COLO668 (cell line): ENCODE results near the gene KIFAP3.
"Not testable (repeated sequence)": the region's sequence is repeated elsewhere in the genome, so short reads cannot be mapped to it uniquely, and the experiment has no call there.

Experiments used
- DNase-seq: peaks from one replicate; lab custom pipeline; 2025; ENCODE audit not compliant: unreplicated experiment; lab: John Stamatoyannopoulos, UW

Gene KIFAP3

DNA sequence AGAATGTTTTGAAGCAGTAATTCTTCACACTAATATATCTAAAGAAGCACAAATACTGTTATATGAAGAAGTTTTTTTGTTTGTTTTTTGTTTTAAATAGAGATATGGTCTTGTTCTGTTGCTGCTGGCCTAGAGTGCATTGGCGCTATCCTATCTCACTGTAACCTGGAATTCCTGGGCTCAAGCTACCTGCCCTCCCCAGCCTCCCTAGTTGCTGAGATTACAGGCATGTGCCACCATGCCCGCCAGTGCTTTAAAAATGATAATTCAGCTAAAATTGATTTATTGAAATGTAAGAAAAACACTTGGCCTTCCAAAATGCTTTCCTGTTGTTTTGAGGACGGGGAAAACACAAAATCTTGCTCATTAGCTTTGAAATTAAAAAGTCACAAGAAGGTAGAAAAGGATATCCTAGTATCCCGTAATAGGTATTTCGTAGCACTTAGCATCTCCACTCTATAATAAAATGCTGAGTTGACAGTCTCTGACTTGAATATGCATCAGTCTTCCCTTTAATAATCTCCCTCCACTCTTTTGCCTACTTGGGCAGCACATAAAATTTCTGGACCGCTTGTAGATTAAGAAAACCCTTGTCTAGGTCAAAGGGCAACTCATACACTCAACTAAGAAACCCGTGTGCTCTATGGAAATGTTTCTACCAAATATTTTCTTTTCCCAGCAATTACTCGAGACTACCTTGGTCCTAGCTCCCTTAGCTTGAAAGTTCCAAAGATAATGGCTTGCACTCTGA lies 182.1 kb downstream of the KIFAP3 start:
- DNase-seq: no peak

- no peak for DNase-seq
Measured at GRCh38 chr1:169891539-169891885, 183.0 kb downstream of the KIFAP3 start.

- DNase-seq: no peak
Measured at GRCh38 chr1:169890761-169891538, 183.5 kb downstream of the KIFAP3 start.

DNA sequence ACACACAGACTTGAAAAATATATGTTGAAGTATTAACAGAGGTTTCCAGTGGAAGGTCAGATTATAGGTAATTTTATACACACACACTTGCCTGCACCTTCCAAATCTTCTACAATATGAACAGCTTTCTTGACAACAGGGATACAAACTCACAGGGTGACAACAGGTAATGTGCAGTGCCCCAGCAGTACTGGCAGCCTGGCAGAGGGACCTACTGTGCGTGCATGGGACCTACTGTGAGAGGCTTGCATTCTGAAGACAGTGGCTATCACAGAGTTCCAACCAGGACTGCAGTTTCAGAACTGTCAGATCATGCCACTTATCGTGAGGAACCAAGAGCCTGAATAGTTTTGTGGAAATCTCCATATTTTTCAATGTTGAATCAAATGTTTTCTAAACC lies 184.6 kb downstream of the KIFAP3 start:
- no peak for DNase-seq

DNA sequence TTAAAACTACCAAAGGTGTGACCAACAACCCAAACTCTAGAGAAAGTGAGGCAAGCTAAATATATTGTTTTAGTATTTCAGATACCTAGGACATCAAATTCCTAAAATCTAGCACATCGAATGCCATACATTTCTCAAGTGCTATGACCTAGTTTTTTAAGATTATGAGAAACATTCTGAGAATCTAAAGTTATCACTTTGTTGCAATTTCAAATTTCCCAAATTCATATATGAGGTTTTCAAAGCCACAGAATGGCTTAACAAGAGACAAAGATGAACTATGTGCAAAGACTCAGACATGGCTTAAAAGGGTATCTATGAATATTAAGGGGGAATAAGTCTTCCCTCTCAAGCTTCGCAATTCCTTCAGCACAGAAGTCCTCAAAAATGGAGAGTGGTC lies 187.6 kb downstream of the KIFAP3 start:
- no peak for DNase-seq

DNA sequence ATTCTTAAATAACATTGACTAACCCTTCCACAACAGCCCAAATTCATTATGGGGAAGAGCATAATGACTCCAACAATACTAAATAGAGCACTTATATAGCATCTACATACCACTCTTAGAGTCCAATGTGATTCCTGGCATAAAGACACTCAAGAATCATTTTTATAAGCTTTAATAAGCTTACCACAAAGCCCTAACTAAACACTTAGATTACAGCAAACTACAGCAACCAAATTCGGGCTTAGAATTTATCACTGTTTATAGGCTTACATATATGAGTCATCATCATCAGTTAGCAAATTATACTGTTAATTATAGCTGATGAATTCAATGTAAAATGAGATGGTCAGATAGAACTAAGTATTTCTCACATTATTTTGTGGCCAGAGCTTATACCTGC lies 188.1 kb downstream of the KIFAP3 start:
- no peak for DNase-seq

DNA sequence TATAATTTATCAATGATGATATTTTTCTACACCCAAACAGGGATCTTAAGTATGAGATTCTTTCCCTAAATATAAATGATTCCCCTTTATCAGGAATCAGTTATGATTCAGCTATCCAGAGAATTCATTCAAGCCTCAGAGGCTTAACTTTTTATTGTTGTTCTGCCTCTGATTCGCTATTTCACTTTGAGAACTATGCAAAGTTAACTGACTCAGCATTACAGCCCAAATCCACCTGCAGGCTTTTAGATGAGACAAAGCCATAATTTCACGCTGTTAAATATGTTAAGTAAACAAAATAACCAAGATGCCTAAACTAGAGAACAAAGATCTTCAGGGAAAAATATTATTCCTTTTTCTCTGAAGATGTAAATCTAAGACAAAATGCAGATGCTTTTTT lies 189.3 kb downstream of the KIFAP3 start:
- DNase-seq: no peak

- no peak for DNase-seq
Measured at GRCh38 chr1:169884634-169885033, 189.9 kb downstream of the KIFAP3 start.

DNA sequence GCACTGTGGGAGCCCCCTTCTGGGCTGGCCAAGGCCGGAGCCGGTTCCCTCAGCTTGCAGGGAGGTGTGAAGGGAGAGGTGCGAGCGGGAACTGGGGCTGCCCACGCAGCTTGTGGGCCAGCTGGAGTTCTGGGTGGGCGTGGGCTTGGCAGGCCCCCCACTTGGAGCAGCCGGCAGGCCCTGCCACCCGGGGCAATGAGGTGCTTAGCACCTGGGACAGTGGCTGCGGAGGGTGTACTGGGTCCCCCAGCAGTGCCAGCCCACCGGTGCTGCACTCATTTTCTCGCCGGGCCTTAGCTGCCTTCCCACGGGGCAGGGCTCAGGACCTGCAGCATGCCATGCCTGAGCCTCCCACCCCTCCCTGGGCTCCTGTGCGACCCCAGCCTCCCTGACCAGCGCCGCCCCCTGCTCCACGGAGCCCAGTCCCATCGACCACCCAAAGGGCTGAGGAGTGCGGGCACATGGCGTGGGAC lies 192.4 kb downstream of the KIFAP3 start:
- no peak for DNase-seq

GRCh38 chr1:169879034-169879840 lies 195.3 kb downstream of the KIFAP3 start:
- no peak for DNase-seq

DNA sequence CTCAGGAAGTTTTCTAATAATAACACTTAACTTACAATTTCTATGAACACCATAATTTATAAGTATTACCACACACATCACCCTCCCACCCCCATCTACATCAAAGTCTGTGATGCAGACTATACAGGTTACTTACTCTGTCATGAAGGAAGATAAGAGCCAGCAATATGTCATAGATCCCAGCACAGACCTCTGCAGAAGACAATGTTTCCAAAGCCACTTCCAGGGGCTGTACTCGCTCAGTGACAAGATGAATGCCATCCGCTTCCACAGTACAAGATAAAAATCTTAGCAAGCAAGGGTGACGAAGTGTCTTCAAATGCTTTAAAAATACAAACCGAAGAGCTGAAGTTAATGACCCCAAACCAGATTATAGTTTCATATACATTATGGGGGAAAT lies 196.0 kb downstream of the KIFAP3 start:
- DNase-seq: no peak

DNA sequence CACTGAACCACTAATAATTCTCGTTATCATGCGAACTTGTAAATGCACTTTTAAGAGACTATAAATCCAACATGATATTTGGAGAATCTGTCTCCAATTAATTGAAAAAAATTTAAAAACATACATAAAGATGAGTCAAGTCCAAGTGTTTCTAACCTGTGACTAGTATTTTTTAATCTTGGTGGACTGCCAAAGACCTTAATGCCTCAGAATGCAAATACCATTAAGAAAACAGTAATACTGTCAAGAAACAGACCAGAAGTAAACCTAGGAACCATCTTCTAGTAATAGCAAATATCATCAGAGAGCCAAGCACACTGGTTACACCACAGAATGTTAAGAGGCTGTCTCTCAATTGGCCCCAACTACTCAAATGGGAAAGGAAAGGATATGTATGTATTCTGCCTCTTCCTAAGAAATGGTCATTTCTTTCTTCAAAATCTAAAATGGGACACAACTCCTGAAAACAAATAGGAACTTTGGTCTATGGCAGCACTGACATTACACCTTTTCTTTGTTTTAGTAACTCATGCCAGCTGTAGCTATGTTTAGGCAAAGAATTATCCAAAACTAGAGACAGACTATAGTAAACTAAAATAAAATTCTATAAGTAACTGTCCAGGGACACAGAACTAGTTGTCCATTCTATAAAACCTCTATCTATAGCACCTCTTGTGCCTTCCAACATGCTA lies 196.5 kb downstream of the KIFAP3 start:
- no peak for DNase-seq

DNA sequence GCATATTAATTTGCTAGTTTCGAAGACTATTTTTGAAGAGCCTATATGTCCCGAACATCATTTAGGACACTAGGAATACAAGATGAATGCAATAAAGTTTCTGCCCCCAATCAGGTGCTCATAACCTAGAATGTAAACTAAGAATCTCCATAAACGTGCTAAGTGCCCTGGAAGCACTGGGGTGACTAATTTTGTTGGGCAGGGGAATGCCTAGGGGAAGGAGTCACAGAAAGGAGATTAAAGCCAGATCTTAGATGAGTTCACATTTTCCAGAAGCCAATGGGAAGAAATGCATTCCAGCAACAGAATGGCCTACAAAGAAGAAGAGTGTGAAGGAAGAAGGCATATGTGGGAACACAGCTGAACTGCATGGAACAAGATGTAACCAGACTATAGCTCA lies 200.3 kb downstream of the KIFAP3 start:
- DNase-seq: no peak

DNA sequence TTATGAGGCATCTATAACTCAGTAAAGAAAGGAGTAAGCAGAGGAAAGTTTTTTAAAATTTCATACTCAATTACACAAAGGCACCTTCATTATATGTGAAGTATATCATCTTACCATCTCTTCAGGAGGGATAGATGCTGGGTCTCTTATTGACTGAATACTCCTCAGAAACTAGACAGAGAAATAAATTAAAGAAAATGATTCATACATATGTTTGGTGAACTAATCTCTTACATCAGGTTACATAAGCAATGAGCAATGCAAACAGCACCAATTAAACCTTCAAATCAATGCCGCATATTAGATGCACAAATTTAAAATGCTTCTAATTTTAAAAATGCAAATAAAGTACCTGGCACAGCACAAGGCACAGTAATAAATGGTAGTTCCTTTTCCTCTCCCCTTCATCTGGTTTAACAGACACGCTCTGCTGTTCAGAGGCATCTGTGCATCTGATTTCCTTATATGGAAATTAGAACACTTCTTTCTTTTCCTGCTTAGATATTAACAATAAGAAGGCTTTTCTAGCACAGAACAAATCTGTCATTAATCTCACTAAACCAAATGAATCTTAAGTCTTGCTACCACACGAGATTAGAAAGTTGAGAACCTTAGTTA lies 200.8 kb downstream of the KIFAP3 start:
- DNase-seq: no peak

DNA sequence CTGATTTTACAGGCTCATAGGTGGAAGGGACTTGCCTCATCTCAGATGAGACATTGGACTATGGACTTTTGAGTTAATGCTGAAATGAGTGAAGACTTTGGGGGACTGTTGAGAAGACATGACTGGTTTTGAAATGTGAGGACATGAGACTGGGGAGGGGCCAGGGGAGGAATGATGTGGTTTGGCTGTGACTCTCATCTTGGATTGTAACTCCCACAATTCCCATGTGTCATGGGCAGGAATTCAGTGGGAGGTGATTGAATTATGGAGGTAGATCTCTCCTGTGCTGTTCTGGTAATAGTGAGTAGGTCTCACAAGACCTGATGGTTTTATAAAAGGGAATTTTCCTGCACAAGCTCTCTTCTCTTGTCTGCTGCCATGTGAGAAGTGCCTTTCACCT lies 201.6 kb downstream of the KIFAP3 start:
- DNase-seq: no peak

DNA sequence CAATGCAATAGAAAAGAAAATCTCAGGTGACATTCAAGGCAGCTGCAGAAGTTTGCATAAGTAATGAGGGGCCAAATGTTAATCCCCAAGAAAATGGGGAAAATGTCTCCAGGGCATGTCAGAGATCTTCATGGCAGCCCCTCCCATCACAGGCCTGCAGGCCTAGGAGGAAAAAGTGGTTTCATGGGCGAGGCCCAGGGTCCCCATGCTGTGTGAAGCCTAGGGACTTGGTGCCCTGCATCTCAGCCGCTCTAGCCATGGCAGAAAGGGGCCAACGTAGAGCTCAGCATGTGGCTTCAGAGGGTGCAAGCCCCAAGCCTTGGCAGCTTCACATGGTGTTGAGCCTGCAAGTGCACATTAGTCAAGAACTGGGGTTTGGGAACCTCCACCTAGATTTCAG lies 202.5 kb downstream of the KIFAP3 start:
- not testable (repeated sequence) for DNase-seq
